Measurements from ENCODE around the gene SDK2.

Gene SDK2

DNA sequence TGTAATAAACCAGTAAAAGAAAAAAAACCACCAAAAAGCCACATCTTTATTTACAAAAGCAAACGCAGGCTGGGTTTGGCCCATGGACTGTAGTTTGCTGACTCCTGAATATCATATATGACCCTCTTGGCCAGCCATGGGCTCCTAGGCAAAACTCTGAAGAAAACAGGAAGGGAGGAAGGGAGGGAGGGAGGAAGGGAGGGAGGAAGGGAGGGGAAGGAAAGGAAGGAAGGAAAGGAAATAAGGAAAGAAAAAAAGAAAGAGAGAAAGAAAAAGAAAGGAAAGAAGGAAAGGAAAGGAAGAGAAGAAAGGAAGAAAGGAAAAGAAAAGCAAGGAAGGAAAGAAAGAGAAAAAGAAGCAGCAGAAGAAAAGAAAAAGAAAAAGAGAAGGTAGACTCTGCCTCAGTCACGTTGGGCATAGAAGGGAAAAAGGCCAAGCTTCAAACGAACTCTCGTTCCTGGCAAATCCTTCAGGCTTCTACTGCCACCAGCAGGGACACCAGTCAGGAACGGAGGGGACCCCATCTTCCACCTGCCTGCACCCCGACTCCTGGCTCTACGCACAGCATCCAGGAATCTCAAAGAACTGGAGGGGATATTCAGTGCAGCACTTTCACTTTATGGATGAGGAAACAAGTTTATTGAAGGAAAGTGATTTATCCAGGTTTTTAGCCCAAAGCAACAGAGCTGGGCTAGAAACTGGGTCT is 354.5 kb downstream of the SDK2 start:
- no peak for DNase-seq

DNA sequence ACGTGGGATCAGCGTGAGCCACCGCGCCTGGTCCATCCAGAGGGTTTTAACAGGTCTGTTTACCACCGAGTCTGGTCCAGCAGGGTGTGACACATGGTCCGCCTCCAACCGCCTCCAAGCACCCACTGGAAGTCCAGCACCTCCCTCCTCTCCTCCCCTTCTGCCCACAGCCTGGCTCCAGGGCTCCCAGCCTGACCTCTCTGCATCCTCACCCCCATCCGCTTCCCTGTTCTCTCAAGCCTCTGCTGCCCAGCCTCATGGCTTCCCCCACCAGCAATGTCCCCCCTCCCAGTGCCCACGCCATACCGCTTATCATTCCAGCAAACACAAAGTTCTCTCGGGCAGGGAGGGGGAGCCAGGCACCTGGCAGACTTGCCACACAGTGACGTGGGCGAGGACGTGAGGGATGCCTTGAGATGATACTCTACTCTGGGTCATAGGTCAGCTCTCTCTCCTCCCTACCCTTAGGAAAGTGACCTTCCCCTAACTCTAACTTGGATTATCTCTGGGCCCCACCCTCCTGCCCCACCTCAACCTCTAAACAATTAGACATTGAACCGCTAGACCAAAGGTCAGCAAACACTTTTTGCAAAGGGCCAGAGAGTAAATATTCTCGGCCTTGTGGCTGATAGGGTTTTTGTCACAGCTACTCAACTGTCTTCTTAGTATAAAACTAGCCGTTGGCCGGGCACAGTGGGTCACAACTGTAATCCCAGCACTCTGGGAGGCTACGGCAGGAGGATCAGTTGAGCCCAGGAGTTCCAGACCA is 355.5 kb downstream of the SDK2 start:
- DNase-seq = no peak

DNA sequence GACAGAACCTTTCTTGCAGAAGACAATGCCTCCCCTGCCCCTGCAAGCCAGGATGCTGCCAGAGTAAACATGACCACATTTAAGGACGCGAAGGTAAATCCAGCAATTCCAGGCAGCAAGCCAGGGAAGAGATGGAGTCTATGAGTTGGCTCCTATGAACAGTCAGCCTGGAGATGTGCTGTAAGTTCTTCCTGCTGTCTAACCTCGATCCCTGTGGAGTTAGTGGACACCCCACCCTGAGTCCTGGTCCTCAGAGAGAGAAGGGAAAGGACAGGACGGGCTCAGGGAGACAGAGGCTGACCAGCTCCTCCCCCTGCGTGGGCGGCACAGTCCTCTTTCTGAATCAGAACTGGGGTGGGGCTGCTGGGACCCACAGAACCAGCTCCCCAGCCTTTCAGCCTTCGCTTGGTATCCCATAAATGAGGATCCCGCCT is 357.4 kb downstream of the SDK2 start:
- DNase-seq = peak; percentile 44

DNA sequence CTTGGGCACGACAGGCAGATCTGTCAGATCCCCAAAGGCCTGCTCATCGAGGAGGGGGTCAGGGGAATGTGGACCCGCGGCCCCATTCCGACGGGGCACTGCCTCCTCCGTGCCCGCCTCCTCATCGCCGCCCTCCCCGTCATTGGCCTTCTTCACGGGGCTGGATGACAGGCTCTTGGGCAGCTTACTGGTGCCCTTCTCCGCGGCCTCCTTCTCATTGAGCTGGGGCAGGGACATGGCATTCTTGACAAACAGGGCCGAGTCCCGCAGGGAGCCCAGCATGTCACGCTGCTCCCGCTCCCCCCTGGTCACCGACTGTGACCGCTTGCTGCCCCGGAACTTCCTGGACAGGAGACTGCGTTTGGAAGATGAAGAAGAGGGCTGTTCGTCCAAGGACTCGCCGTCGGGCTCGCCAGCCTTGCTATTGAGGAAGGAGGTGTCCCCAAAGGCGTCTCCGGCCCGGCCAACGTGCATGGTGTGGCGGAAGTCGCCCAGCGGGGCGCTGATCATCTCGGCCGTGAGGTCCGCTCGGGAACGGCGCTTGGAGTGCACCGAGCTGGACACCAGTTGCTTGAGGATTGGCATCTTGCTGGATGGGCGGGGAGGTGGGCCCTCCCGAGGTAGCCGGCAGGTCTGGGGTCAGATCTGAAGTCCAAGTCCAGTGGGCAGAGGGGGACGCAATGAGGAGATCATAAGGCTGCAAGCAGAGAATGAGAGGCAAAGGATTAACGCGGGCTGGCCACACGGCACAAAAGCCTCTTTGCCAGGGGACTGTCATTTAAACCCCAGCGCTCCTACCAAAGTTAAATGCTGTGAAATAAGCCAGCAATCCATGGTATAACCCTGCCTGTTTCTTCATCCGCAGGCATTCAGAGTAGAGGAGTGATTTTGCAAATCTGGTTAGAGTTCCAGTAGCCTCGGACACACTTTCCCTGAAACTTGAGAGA is 358.1 kb downstream of the SDK2 start:
- no peak for DNase-seq

DNA sequence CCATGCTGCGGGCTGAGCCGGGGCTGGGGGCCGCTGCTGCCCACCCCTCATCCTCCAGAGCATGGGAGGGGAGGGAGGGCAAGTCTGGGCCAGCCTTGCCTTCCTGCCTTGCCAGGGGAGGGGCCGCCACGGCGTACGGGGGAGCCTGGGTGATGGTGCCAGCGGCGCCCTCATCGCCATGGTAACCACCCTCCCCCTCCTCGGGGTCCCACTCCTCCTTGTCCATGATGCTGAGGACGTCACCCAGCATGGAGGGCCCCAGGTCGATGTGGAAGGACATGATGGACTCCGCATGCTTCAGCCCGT is 358.7 kb downstream of the SDK2 start:
- no peak for DNase-seq

DNA sequence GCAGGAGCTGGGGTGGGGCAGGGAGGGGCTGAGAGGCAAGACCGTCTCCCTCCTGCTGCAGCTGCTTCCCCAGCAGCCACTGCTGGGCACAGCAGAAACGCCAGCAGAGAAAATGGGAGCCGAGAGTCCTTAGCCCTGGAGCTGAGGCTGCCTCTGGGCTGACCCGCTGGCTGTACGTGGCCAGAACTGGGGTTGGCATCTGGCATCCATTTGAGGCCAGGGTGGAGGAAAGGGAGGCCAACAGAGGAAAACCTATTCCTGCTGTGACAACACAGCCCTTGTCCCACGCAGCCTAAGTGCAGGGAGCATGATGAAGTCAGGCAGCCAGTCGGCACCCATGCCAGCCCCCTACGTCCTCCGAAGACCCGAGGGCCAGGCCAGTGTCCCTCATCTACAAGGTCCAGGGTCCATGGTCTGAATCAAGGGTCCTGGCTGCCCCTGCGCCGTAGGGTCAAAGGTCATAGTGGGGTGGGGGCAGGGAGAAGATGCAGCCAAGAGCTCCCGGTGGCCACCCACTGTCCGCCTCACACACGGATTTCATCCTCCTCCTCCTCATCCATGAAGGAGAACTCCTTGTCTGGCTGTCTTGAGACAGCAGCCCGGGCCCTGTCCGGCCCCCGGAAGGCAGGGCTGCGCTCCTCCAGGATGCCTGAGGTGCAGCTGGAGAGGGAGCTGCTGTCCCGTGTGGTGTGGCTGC is 359.2 kb downstream of the SDK2 start:
- no peak for DNase-seq

Measured in NCI-H1092 treated with DMSO at 0.1 percent for 48 hours (cell line).